Common myeloid progenitor, CD34-positive (primary cell): ENCODE results near the gene CTXND1.

Source experiments
- CTCF ChIA-PET: fragments of 350-600 bp; sonication (Branson Sonifier 250); formaldehyde crosslinking; loops from one replicate; lab custom pipeline; 2021; ENCODE audit warnings: antibody characterized with exemption; lab: Charles Lee
- POLR2A ChIA-PET: fragments of 350-600 bp; sonication (Branson Sonifier 250); formaldehyde crosslinking; loops from one replicate; lab custom pipeline; 2021; ENCODE audit warnings: antibody characterized with exemption; lab: Charles Lee
- DNase-seq, 3 donors: peaks; one replicate each; pipeline versions ENCODE4 v3.0.0 to v3.0.0-alpha.2; 2013
- H3K27ac ChIP-seq, 2 experiments: 1 replicate in 1 of 2; 2 replicates in 1 of 2; pipeline ENCODE4 v1.7.0; 2013; ENCODE audit warnings: inconsistent platforms in 2 of 2, low read length in 2 of 2, mild to moderate bottlenecking in 2 of 2, low read depth in 1 of 2, moderate library complexity in 1 of 2; ENCODE audit not compliant: severe bottlenecking in 2 of 2, insufficient read depth in 1 of 2, poor library complexity in 1 of 2
- H3K27me3 ChIP-seq, 5 experiments: replicated peaks in 2 of 5; 1 replicate in 3 of 5; 2 replicates in 2 of 5; pipeline versions ENCODE4 v1.6.1 to v1.7.0; 2013; ENCODE audit warnings: low read length in 4 of 5, mild to moderate bottlenecking in 2 of 5, moderate library complexity in 2 of 5, inconsistent platforms in 1 of 5; ENCODE audit not compliant: insufficient read depth in 5 of 5, control insufficient read depth in 4 of 5
- H3K36me3 ChIP-seq, 4 experiments: 1 replicate in 2 of 4; 2 replicates in 2 of 4; pipeline versions ENCODE4 v1.6.1 to v1.7.0; 2013; ENCODE audit warnings: low read length in 3 of 4, control low read depth in 1 of 4, mild to moderate bottlenecking in 1 of 4; ENCODE audit not compliant: control insufficient read depth in 4 of 4, insufficient read depth in 4 of 4
- H3K4me1 ChIP-seq, 4 experiments: 1 replicate in 3 of 4; 2 replicates in 1 of 4; pipeline versions ENCODE4 v1.6.1 to v1.7.1; 2013; ENCODE audit warnings: low read length in 3 of 4, mild to moderate bottlenecking in 3 of 4, control low read depth in 1 of 4, inconsistent platforms in 1 of 4, moderate library complexity in 1 of 4; ENCODE audit not compliant: control insufficient read depth in 4 of 4, insufficient read depth in 4 of 4; ENCODE audit errors: control extremely low read depth in 1 of 4
- H3K4me3 ChIP-seq, 7 experiments: 1 replicate in 4 of 7; 2 replicates in 3 of 7; pipeline versions ENCODE4 v1.5.1 to v1.7.0; 2013; ENCODE audit warnings: mild to moderate bottlenecking in 7 of 7, low read length in 6 of 7, moderate library complexity in 6 of 7, inconsistent platforms in 2 of 7, low read depth in 2 of 7, control low read depth in 1 of 7; ENCODE audit not compliant: insufficient read depth in 4 of 7, control insufficient read depth in 1 of 7; ENCODE audit errors: extremely low read depth in 1 of 7
- H3K9me3 ChIP-seq, 5 experiments: 1 replicate in 4 of 5; 2 replicates in 1 of 5; pipeline versions ENCODE4 v1.6.1 to v1.7.1; 2013; ENCODE audit warnings: low read length in 4 of 5, mild to moderate bottlenecking in 2 of 5, inconsistent platforms in 1 of 5, low read depth in 1 of 5, moderate library complexity in 1 of 5; ENCODE audit not compliant: control insufficient read depth in 4 of 5, insufficient read depth in 2 of 5; ENCODE audit errors: control extremely low read depth in 1 of 5
- WGBS: methylation state at CpG from one replicate; pipeline ENCODE4 v1.1.5; 2013; ENCODE audit not compliant: insufficient coverage; 5-methylcytosine and 5-hydroxymethylcytosine counted together

The CTXND1 gene

DNA sequence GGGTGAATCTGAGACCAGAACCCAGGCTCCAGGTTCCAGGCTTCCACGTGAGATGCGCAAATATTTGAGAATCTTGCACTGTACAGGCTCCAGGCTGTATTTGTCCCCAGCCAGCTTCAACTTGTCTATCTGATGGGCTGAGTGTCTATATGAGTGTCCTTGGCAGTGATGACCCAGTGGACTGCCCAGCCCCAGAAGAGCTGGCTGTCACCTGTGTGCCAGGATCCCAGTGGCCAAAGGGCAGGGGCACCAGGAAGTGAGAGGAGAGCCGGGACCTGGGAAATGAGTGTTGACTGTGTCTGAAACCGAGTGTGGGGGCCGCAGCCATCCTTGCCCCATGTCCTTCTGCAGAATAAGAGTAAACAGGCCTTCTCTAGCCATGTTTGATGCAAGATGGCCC, 88.8 kb downstream of the CTXND1 start:
- Histone ChIP-seq H3K36me3 (peaks cover 5 to 60% (median 23%) of the 10 kb centered on the region in 4 experiments), H3K4me3 (no peak overlapping the region), H3K27ac (no peak overlapping the region), H3K9me3 (peaks cover 0 to 2% (median 0%) of the 10 kb centered on the region in 5 experiments), H3K27me3 (no peaks in the 10 kb centered on the region), H3K4me1 (peaks cover 4 to 38% (median 27%) of the 10 kb centered on the region in 4 experiments)
- ChIA-PET CTCF (interaction anchor here (1.2 to 3.2 kb wide), 2 partner anchors 9 to 127 kb away, joined by 3 to 19 read pairs; no protein-coding TSS in a partner anchor), POLR2A (no interaction called here)
- no peak for DNase-seq
- 95% methylated on average over 4 of the region's 5 CpGs for WGBS

DNA sequence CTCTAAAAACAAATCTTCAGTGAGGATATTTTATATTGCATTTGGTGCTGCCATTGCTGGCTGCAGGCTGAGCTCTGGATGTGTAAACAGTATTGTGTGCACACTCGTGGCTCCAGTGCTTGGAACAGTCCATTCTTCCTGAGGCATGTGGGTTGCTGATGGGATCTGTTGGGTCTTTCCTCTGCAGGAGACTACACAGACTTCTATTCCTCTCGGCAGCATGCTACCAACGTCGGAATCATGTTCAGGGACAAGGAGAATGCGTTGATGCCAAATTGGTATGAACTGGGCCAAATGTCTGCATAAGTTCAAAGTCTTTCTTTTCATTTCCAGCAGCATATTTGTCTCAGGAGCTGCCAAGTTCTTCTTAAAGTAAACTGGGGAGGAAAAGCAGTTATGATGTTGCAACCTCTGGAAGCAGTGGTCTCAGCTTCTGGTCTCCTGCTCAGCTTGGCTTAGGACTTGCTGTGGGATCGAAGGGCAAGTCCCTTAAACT, 89.9 kb downstream of the CTXND1 start:
- no peaks in the 10 kb centered on the region for H3K27me3 ChIP-seq
- peaks cover 0 to 2% (median 0%) of the 10 kb centered on the region in 5 experiments for H3K9me3 ChIP-seq
- no peak for DNase-seq
- H3K4me3 ChIP-seq: no peak overlapping the region
- no peak overlapping the region for H3K27ac ChIP-seq
- peaks cover 7 to 65% (median 21%) of the 10 kb centered on the region in 4 experiments for H3K36me3 ChIP-seq
- WGBS: 94% methylated on average over 5 of the region's 6 CpGs
- POLR2A ChIA-PET: no interaction called here
- CTCF ChIA-PET: interaction anchor here (1.2 to 3.2 kb wide), 4 partner anchors 10 to 312 kb away, joined by 3 to 19 read pairs (median 4); no protein-coding TSS in a partner anchor
- peaks cover 4 to 41% (median 32%) of the 10 kb centered on the region in 4 experiments for H3K4me1 ChIP-seq

DNA sequence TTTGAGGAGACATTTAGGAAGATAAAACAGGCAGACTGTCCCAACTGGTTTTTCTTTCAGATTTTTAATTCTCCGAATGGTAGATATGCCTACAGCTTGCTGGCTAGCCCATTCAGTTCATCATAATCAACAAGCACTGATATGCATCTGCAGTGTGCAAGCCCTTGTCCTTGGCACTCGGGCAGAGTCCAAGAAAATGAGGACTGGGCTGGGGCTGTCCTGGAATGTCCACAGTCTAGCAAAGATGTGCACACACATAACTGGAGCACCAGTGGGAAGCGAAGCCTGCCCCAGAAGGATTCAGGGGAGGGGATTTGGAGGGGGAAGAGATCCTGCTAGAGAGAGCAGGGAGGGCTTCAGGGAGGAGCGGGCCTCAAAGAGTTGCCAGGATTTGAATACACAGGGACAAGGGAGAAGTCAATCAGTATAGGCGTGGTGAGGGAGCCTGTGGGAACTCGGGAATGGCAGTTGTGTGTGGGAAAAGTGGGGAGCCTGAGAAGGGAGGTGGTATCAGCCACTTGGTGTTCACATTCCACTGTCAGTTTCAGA, 90.5 kb downstream of the CTXND1 start:
- POLR2A ChIA-PET: no interaction called here
- H3K27ac ChIP-seq: peak overlapping the region; percentile 47 to 83

DNA sequence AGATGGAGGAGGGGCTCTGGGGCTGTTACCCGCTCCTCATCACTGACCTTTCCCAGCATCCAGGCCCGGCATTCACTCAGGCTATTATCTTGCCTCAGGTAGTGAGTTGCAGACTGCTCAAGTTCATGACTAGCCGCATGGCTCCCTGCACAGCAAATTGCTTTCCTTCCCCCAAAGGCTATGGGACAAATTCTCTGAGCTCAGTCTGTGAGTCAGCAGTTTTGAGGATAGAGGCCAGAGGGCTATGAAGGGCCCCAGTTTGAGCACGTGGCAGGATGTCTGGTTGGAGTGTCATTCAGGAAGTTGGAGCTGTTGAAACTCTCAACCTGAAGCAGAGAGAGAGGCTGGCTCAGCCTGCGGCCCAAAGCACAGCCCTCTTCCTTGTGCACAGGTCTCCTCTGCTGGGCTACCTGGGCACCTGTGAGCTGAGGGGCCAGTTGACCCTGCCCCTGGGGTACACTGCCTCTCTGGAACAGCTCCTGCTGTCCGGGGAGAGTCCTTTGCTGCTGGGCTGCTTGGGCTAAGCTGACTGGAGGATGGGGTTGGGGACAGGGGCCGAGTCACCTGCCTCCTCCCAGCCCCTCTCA, 91.3 kb downstream of the CTXND1 start:
- Histone ChIP-seq H3K4me3 (peak overlapping the region in 3 of 7 experiments; percentile 10 to 33 (median 20)), H3K9me3 (peaks cover 0 to 2% (median 0%) of the 10 kb centered on the region in 5 experiments), H3K27me3 (no peaks in the 10 kb centered on the region), H3K27ac (peak overlapping the region; percentile 47 to 83), H3K36me3 (peaks cover 7 to 65% (median 21%) of the 10 kb centered on the region in 4 experiments), H3K4me1 (peaks cover 4 to 46% (median 32%) of the 10 kb centered on the region in 4 experiments)
- peak; percentile 89 to 98 (median 97) for DNase-seq
- CTCF ChIA-PET: interaction anchor here (0.7 to 3.2 kb wide), 9 partner anchors 9 to 92 kb away, joined by 3 to 19 read pairs (median 4); no protein-coding TSS in a partner anchor
- POLR2A ChIA-PET: interaction anchor here (0.6 to 0.9 kb wide), 3 partner anchors 11 to 73 kb away, joined by 3 to 4 read pairs (median 3); no protein-coding TSS in a partner anchor
- WGBS: 3% methylated on average over 4 of the region's 7 CpGs

More for the DNA sequence above, 90.5 kb downstream of the CTXND1 start:
- WGBS: 100% methylated on average over 5 of the region's 6 CpGs
- no peak for DNase-seq
- Histone ChIP-seq H3K4me3 (peak overlapping the region in 1 of 7 experiments; percentile 19), H3K9me3 (peaks cover 0 to 2% (median 0%) of the 10 kb centered on the region in 5 experiments), H3K4me1 (peaks cover 4 to 46% (median 32%) of the 10 kb centered on the region in 4 experiments), H3K36me3 (peaks cover 7 to 65% (median 21%) of the 10 kb centered on the region in 4 experiments), H3K27me3 (no peaks in the 10 kb centered on the region)
- CTCF ChIA-PET: interaction anchor here (0.7 to 3.2 kb wide), 5 partner anchors 11 to 311 kb away, joined by 3 to 19 read pairs (median 4); no protein-coding TSS in a partner anchor

DNA sequence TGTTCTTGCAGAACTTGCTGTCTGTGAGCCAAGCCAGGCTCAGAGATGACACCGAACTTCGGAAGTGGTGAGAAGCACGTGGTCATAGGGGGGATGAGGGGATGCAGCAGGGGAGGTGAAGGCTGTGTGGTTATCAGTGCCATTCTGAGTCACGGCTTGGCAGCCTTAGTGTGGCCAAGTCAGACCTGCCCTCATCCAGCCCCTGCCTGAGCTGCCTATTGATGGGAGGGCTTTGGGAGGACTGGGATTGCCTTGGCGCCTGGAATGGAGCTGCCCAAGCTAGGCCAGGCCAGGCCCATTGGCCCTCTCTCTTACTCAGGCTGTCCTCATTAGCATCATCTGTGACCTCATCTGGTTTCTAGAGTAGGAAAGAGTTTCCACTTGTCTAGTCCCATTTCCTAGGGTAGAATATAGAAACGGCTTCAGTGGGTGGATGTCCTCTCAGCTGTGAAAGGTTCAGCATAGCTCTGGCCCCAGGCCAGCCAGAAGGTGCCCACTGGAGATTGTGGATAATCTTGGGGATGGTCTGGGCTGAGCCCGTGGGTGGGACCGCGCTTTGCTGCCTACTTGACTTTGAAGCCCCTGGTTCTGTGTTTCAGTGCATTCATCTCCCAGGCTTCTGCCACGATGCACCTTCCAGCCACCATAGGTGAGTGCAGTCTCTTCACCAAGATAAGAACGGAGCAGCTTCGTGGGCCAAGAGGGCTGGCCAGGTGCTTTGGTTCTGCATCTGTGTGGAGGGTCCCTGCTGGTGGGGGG, 92.0 kb downstream of the CTXND1 start:
- CTCF ChIA-PET: interaction anchor here (0.9 to 3.6 kb wide), 7 partner anchors 10 to 72 kb away, joined by 3 to 19 read pairs (median 5); no protein-coding TSS in a partner anchor
- WGBS: 95% methylated on average over 11 of the region's 12 CpGs

DNA sequence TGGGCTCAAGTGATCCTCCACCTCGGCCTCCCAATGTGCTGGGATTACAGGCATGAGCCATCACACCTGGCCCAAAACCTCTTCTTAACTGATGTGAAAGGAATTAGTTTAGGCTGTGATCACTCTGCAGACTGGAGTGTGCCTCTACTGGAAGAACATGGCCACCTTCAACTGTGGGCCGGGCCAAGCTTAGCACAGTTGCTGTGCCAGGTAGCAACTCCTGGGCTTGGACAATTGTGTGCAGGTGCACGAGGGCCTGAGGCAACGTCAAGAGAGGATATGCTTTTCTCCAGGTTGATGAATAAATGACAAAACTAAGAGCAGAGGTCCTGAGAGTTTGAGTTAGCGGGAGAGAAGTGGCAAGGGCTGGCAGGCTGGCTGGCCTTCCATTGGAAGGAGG, 92.7 kb downstream of the CTXND1 start:
- Histone ChIP-seq H3K4me3 (no peak overlapping the region), H3K4me1 (peaks cover 6 to 59% (median 42%) of the 10 kb centered on the region in 4 experiments), H3K36me3 (peaks cover 7 to 60% (median 20%) of the 10 kb centered on the region in 4 experiments), H3K9me3 (peaks cover 0 to 2% (median 0%) of the 10 kb centered on the region in 5 experiments), H3K27me3 (no peaks in the 10 kb centered on the region), H3K27ac (no peak overlapping the region)
- DNase-seq: no peak
- 98% methylated on average over 5 of the region's 5 CpGs for WGBS
- ChIA-PET CTCF (interaction anchor here (1.7 to 3.6 kb wide), 2 partner anchors 14 to 98 kb away, joined by 5 to 16 read pairs; no protein-coding TSS in a partner anchor), POLR2A (no interaction called here)

More for the DNA sequence above, 92.0 kb downstream of the CTXND1 start:
- Histone ChIP-seq H3K27me3 (no peaks in the 10 kb centered on the region), H3K9me3 (peaks cover 0 to 2% (median 0%) of the 10 kb centered on the region in 5 experiments), H3K27ac (peak overlapping the region in 1 of 2 experiments; percentile 83), H3K4me3 (peak overlapping the region in 2 of 7 experiments; percentile 10 to 17), H3K4me1 (peaks cover 4 to 52% (median 35%) of the 10 kb centered on the region in 4 experiments), H3K36me3 (peaks cover 7 to 65% (median 21%) of the 10 kb centered on the region in 4 experiments)
- peak in 2 of 3 donors; percentile 51 to 59 for DNase-seq
- POLR2A ChIA-PET: interaction anchor here (0.6 to 0.9 kb wide), 3 partner anchors 12 to 72 kb away, joined by 3 to 4 read pairs (median 3); no protein-coding TSS in a partner anchor
